ENCODE results near the gene CAP2.

DNA sequence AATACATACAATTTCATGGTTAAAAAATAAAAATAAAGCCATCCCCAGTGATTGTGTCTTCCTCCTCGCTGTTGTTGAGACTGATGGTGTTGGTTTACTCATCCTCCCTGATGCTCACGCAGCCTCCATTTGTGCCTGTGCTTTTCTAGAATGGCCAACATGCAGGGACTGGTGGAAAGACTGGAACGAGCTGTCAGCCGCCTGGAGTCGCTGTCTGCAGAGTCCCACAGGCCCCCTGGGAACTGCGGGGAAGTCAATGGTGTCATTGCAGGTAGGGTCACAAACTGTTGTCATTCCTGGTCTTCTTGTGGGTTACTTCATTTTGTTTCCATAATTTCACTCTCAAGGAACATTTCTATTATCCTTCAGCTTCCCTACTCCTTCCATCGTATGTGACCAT lies 28.0 kb downstream of the CAP2 start:
- TF ChIP-seq, protein P1, sequence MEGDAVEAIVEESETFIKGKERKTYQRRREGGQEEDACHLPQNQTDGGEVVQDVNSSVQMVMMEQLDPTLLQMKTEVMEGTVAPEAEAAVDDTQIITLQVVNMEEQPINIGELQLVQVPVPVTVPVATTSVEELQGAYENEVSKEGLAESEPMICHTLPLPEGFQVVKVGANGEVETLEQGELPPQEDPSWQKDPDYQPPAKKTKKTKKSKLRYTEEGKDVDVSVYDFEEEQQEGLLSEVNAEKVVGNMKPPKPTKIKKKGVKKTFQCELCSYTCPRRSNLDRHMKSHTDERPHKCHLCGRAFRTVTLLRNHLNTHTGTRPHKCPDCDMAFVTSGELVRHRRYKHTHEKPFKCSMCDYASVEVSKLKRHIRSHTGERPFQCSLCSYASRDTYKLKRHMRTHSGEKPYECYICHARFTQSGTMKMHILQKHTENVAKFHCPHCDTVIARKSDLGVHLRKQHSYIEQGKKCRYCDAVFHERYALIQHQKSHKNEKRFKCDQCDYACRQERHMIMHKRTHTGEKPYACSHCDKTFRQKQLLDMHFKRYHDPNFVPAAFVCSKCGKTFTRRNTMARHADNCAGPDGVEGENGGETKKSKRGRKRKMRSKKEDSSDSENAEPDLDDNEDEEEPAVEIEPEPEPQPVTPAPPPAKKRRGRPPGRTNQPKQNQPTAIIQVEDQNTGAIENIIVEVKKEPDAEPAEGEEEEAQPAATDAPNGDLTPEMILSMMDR (IDR thresholded peaks at IDR 0.05), result no peak
- TF ChIP-seq POLR2AphosphoS5 (IDR thresholded peaks at IDR 0.05), result no peak
- TF ChIP-seq POLR2A (IDR thresholded peaks at IDR 0.05), result no peak

Data from breast epithelium (tissue), 3 donors.